ENCODE results near the gene COL6A2. TPM values are rescaled to one million over a fixed set of nuclear protein-coding genes. Genes with fewer than 3 reads are reported as not detected.

Gene COL6A2
- total RNA-seq, 1 donor from 2014 or later: 5.2 TPM

DNA sequence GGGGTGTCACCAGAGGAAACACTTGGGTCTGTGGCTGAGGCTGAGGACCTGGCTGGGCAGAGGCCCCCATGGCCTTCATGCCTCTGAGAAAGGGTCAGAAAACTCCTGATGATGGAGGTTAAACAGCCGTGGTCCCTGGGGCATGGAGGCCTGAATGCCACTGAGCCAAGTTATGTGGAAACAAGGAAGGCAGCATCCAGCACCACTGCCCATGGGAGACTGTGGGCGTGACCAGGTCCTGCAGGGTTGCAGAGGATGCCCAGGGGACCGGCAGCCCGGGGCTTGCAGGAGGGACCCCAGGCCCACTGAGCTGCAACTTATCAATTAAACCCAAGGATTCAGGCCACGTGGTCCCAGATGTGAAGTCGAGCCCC, 18.9 kb upstream of the COL6A2 start:
- Mint-ChIP-seq H3K4me1 (peaks cover 10% of the 10 kb centered on the region), H3K27ac (no peak overlapping the region), H3K36me3 (no peaks in the 10 kb centered on the region), H3K4me3 (no peak overlapping the region), H3K9me3 (peaks cover 6% of the 10 kb centered on the region), H3K27me3 (ENCODE audit: insufficient read depth, low read depth) (no peaks in the 10 kb centered on the region)
- TF ChIP-seq, protein P1, sequence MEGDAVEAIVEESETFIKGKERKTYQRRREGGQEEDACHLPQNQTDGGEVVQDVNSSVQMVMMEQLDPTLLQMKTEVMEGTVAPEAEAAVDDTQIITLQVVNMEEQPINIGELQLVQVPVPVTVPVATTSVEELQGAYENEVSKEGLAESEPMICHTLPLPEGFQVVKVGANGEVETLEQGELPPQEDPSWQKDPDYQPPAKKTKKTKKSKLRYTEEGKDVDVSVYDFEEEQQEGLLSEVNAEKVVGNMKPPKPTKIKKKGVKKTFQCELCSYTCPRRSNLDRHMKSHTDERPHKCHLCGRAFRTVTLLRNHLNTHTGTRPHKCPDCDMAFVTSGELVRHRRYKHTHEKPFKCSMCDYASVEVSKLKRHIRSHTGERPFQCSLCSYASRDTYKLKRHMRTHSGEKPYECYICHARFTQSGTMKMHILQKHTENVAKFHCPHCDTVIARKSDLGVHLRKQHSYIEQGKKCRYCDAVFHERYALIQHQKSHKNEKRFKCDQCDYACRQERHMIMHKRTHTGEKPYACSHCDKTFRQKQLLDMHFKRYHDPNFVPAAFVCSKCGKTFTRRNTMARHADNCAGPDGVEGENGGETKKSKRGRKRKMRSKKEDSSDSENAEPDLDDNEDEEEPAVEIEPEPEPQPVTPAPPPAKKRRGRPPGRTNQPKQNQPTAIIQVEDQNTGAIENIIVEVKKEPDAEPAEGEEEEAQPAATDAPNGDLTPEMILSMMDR (IDR thresholded peaks at IDR 0.05): no peak
- TF ChIP-seq EZH2 (IDR thresholded peaks at IDR 0.05) (no peak), EZH2phosphoT487 (IDR thresholded peaks at IDR 0.05) (no peak)
- Histone ChIP-seq H4K20me1 (ENCODE audit: low read depth) (no peaks in the 10 kb centered on the region), H3K4me1 (no peaks in the 10 kb centered on the region), H3K4me3 (no peak overlapping the region), H3K9ac (no peak overlapping the region), H3F3A (ENCODE audit: low read depth) (no peaks in the 10 kb centered on the region), H3K4me2 (no peak overlapping the region), H3K79me2 (ENCODE audit: low read depth) (no peaks in the 10 kb centered on the region), H3K27ac (no peak overlapping the region), H3K9me3 (ENCODE audit: low read depth) (no peaks in the 10 kb centered on the region), H3K27me3 (no peaks in the 10 kb centered on the region), H2AFZ (replicated peaks) (no peak overlapping the region), H3K36me3 (no peaks in the 10 kb centered on the region)
- no peak for DNase-seq (ENCODE audit: low spot score)

DNA sequence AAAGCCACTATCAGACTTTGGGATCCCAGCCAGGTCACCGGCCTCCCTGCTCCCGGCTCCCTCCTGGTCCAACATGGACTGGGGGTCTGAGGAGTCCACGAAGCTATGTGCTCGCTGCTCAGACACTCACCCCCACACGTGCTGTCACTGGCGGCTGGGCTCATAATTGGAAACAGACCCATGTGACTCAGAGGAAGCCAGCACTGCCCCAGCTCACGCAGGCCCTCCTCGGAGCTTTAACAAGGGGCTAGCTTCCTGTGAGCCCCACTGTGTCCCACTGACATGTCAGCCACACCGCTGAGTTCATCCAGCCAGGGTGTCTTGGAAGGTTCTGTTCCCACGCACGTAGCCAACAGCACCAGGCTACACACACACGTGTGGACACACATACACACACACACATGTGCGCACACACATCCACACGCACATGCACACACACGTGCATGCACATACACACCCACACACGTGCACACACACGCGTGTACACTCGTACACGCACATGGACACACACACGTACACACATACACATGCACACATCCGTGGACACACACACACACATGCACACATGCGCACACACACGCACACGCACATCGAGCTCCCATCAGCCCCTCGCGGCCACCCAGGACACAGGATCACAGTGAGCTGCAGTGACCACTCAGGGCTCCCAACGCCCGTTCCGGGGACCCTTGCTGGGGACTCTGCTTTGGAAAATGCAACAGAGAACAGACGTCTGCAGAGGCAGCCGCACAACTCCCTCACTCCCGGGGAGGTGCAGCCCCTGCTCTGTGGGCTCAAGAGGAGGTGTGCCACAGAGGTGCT, 18.4 kb upstream of the COL6A2 start:
- Histone ChIP-seq H3K4me3 (no peak overlapping the region), H4K20me1 (ENCODE audit: low read depth) (no peaks in the 10 kb centered on the region), H3K27ac (no peak overlapping the region), H3K9ac (no peak overlapping the region), H3K36me3 (no peaks in the 10 kb centered on the region), H2AFZ (replicated peaks) (no peak overlapping the region), H3K4me2 (no peak overlapping the region), H3K9me3 (ENCODE audit: low read depth) (no peaks in the 10 kb centered on the region), H3K79me2 (ENCODE audit: low read depth) (no peaks in the 10 kb centered on the region), H3K27me3 (no peaks in the 10 kb centered on the region), H3K4me1 (no peaks in the 10 kb centered on the region), H3F3A (ENCODE audit: low read depth) (no peaks in the 10 kb centered on the region)
- Mint-ChIP-seq H3K4me1 (peaks cover 10% of the 10 kb centered on the region), H3K36me3 (no peaks in the 10 kb centered on the region), H3K27ac (peak overlapping the region; percentile 82), H3K9me3 (peaks cover 6% of the 10 kb centered on the region), H3K4me3 (no peak overlapping the region), H3K27me3 (ENCODE audit: insufficient read depth, low read depth) (no peaks in the 10 kb centered on the region)
- DNase-seq (ENCODE audit: low spot score): no peak
- TF ChIP-seq, protein P1 (IDR thresholded peaks at IDR 0.05): no peak
- TF ChIP-seq EZH2phosphoT487 (IDR thresholded peaks at IDR 0.05) (no peak), EZH2 (IDR thresholded peaks at IDR 0.05) (no peak)

DNA sequence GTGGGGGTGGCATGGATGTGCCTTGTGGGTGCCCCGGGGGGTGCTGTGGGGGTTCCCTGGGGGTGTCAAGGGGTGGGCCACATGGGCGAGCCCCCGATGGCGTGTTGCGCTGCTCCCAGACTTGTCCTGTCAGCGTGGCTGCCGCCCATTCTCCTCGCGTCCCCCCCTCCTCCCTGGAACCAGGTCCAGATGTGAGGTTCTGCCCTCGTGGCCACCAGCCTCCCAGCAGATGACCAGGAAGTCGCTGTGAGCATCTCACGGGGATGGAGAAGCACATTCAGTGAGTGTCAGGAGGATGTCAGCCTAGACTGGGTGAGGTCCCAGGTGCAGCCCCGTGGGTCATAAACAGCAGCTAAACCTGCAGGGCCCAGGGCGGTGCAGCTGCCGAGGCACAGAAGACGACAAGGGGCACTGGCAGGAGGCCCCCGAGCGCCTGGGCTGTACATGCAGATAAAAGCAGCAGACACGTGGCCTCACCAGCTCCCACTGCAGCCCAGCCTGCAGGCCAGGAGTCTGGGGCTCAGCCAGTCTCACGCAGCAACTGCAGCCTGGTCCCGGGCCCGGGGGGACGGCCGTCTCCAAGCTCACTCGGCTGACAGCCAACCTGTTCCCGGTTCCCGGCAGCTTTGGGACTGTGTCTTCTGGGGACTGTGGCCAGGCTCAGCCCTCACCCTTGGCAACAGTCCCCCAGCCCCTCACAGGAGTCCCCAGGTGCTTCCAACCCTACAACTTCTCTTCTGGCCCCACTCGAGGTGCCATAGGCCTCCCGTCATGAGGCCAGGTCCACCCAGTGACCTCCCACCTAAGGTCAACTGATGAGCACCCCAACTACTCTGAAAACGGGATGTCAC, 17.5 kb upstream of the COL6A2 start:
- Histone ChIP-seq H3K79me2 (ENCODE audit: low read depth) (no peaks in the 10 kb centered on the region), H4K20me1 (ENCODE audit: low read depth) (no peaks in the 10 kb centered on the region), H2AFZ (replicated peaks) (no peak overlapping the region), H3K4me3 (no peak overlapping the region), H3F3A (ENCODE audit: low read depth) (no peaks in the 10 kb centered on the region), H3K9ac (no peak overlapping the region), H3K36me3 (no peaks in the 10 kb centered on the region), H3K27me3 (no peaks in the 10 kb centered on the region), H3K4me1 (no peaks in the 10 kb centered on the region), H3K27ac (no peak overlapping the region), H3K4me2 (no peak overlapping the region), H3K9me3 (ENCODE audit: low read depth) (no peaks in the 10 kb centered on the region)
- H3K27me3 Mint-ChIP-seq (ENCODE audit: insufficient read depth, low read depth): no peaks in the 10 kb centered on the region
- H3K27ac Mint-ChIP-seq: peak overlapping the region; percentile 57
- H3K4me1 Mint-ChIP-seq: peaks cover 10% of the 10 kb centered on the region
- H3K9me3 Mint-ChIP-seq: peaks cover 6% of the 10 kb centered on the region
- DNase-seq (ENCODE audit: low spot score): no peak
- no peak overlapping the region for H3K4me3 Mint-ChIP-seq
- no peak for TF ChIP-seq EZH2phosphoT487 (IDR thresholded peaks at IDR 0.05)
- TF ChIP-seq, protein P1 (IDR thresholded peaks at IDR 0.05): no peak
- H3K36me3 Mint-ChIP-seq: no peaks in the 10 kb centered on the region

Data from neural progenitor cell (in vitro differentiated cells).